BE2C (cell line): ENCODE data around the gene KLF3.

Experiments
- DNase-seq: peaks from one replicate; pipeline ENCODE4 v3.0.0-alpha.2; 2020
- H3K27me3 ChIP-seq: fragments of 250-450 bp; sonication (Bioruptor Pico); 2 replicates; pipeline ENCODE4 v1.5.1; 2020; ENCODE audit warnings: mild to moderate bottlenecking
- H3K36me3 ChIP-seq: fragments of 250-450 bp; sonication (Bioruptor Pico); 2 replicates; pipeline ENCODE4 v1.5.1; 2020; ENCODE audit warnings: mild to moderate bottlenecking
- H3K4me1 ChIP-seq: fragments of 250-450 bp; sonication (Bioruptor Pico); 2 replicates; pipeline ENCODE4 v1.5.1; 2020
- H3K4me3 ChIP-seq: 2 replicates; pipeline ENCODE4 v1.5.1; 2011; ENCODE audit warnings: low read depth, low read length
- H3K9me3 ChIP-seq: fragments of 250-450 bp; sonication (Bioruptor Pico); 2 replicates; pipeline ENCODE4 v1.5.1; 2020
- CTCF ChIP-seq: IDR thresholded peaks from 2 replicates; pipeline ENCODE4 v1.5.1; 2012; ENCODE audit warnings: mild to moderate bottlenecking, low read depth, low read length

Gene KLF3

GRCh38 chr4:38749336-38749735, 85.3 kb downstream of the KLF3 start:
- no peak for TF ChIP-seq CTCF

More at GRCh38 chr4:38749336-38749735, 85.3 kb downstream of the KLF3 start:
- Histone ChIP-seq H3K9me3 (no peaks in the 10 kb centered on the region), H3K27me3 (no peaks in the 10 kb centered on the region), H3K36me3 (no peaks in the 10 kb centered on the region), H3K4me3 (no peak overlapping the region), H3K4me1 (no peaks in the 10 kb centered on the region)
- no peak for DNase-seq
